HK-2 (cell line): Measurements from ENCODE around the gene HDHD3.
"Not testable (repeated sequence)": the region's sequence is repeated elsewhere in the genome, so short reads cannot be mapped to it uniquely, and the experiment has no call there.

Experiments
- DNase-seq: peaks from one replicate; pipeline ENCODE4 v3.0.0-alpha.2; 2018; ENCODE audit not compliant: unreplicated experiment

HDHD3 gene

DNA sequence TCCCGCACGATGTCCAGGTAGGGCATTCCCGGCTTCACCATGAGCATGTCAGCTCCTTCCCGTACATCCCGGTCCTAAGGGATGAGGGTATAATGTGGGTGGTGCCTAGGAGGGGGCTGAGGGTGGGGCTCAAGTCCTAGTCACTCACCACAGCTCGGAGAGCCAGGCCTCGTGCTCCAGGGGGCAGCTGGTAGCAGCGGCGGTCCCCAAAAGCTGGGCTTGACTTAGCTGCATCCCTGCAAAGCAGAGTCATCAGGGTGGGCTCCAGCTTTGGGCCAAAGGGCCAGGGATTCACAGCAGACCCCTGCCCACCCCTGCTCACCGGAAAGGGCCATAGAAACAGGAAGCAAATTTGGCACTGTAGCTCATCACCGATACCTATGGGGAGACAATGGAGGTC lies 12.7 kb upstream of the HDHD3 start:
- no peak for DNase-seq

DNA sequence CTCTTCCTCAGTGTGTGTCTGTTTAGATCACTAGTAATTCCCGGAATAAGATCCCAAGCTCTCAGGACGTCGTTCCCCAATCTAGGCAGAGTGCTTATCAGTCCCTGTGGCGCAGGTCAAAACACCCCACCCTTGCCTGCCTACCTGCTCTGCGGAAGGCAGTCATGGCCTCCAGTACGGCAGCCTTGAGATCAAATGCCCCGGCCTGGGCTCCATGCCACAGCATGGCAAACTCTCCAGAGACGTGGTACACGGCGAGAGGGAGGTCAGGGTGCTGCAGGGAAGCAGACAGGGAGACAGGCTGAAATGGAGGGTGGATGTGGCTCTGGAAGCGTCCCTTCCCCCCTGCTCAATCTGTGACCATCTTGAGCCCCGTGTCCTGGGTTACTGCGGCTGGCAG lies 12.0 kb upstream of the HDHD3 start:
- DNase-seq, result no peak

DNA sequence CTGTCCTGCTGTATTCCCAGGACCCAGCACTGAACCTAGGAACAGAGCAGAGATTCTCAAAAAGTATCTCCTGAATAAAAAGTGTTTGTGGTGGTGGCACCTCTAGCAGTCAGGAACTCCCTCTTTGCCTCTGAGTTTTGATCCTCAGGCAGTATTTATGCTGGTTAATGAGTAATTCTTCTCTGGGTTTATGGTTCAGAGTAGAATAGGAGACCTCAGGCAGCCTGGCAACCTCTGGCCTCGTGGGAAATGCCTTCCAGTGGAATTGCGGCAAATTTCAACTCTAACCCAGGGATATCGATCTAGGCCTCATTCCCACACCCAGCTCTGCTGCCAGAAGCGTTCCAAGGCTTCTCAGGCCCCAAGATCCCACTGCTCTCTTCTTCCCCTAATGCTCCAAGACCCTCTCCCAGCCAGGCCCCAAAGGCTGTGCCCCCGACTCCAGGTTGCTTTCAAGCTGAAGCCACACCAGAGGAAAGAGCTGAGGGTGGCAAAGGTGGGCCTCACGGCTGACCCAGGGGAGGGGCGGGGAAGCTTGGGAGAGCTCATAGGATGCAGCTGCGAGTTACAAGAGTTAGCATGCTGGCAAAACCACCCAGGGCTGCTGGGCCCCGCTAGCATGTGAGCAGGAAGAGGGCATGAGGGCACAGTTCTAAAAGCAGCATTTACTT lies 10.9 kb upstream of the HDHD3 start:
- DNase-seq, result no peak

DNA sequence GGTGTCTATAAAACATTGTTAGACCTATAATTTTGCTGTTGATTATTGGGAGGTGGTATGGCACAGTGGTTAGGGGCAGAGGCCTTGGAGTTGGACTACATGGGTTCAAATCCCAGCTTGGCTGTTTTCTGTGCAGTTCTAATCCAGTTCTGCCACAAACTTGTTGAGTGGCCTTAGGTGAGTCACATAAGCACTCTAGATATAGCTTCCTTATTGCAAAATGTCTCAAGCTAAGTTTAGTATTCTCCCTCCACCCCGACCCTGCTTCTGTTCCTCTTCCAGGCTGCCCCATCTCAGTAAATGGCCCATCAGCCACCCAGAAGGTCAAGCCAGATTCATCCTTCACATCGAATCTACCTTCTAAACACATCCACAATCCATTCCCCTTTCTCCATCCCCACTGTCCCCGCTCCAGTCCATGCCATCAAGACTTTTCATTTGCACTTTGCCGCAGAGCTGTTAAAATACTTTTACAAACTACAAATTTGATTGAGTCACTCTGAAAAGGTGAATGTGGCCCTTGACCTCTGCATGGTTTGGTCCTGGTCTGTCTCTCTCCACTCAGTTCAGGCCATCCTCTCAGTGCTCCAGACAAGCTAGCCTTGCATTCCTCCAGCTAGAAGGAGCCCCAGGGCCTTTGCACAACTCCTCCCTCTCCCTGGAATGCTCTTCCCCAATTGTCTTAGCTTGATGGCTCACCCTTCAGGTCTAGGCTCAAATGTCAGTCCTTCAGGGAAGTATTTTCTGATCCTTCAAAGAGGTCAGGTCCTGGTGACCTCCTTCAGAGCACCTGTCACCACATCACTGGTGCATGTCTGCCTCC lies 10.0 kb upstream of the HDHD3 start:
- DNase-seq, result no peak

DNA sequence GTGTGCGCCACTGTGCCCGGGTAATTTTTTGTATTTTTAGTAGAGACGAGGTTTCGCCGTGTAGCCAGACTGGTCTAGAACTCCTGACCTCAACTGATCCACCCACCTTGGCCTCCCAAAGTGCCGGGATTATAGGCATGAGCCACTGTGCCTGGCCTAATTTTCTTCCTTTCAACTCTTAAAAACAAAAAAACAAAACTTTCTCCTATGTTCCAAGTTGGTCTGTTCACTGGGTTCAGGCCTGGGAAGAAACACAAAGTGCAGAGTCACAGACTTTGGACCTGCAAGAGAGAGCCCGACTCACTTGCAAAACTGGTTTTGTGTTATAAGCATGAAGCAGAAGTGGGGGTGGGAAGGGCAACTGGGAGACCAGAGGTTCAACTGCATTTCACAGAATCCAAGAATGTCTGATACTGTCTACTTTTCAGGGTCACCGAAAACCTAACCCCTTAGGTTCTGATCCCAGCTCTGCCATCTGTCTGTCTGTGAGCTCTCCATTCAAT lies 5.2 kb upstream of the HDHD3 start:
- DNase-seq, result no peak

DNA sequence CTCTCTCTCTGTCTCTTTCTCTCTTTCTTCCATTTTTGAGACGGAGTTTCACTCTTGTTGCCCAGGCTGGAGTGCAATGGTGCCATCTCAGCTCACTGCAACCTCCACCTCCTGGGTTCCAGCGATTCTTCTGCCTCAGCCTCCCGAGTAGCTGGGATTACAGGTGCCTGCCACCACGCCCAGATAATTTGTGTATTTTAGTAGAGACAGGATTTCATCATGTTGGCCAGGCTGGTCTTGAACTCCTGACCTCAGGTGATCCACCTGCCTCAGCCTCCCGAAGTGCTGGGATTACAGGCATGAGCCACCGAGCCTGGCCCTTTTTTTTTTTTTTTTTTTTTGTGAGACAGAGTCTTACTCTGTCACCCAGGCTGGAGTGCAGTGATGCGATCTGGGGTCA lies 4.7 kb upstream of the HDHD3 start:
- DNase-seq, result not testable (repeated sequence)

DNA sequence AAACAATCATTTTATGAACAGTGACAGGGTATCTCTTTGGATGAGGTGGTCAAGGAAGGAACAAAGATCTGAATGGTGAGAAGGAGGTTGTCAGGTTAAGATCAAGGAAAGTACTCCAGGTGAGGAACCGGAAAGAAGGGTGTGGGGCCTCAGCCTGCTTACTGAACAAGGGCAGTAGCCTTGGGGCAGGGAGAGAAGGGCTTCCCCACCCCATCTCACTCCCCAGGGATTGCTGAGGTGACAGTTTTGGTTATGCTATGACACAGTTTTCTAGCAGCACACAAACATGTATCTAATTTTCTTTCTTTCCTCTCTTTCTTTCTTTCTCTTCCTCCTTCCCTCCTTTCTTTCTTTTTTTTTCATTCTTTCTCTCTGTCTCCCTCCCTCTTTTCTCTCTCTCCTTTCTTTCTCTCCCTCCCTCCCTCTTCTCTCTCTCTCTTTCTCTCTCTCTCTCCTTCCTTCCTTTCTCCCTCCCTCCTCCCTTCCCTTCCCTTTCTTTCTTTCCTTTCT lies 4.1 kb upstream of the HDHD3 start:
- no peak for DNase-seq

DNA sequence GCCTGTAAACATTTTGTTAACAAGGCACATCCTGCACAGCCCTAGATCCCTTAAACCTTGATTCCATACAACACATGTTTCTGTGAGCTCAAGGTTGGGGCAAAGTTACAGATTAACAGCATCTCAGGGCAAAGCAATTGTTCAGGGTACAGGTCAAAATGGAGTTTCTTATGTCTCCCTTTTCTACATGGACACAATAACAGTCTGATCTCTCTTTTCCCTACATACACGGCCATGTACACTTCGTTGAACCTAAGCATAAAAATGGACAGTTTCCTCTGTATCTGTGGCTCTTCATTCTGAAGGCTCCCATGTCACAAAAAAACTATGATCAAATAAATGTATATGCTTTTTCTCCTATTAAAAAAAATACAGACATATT lies 3.0 kb upstream of the HDHD3 start:
- DNase-seq, result not testable (repeated sequence)

DNA sequence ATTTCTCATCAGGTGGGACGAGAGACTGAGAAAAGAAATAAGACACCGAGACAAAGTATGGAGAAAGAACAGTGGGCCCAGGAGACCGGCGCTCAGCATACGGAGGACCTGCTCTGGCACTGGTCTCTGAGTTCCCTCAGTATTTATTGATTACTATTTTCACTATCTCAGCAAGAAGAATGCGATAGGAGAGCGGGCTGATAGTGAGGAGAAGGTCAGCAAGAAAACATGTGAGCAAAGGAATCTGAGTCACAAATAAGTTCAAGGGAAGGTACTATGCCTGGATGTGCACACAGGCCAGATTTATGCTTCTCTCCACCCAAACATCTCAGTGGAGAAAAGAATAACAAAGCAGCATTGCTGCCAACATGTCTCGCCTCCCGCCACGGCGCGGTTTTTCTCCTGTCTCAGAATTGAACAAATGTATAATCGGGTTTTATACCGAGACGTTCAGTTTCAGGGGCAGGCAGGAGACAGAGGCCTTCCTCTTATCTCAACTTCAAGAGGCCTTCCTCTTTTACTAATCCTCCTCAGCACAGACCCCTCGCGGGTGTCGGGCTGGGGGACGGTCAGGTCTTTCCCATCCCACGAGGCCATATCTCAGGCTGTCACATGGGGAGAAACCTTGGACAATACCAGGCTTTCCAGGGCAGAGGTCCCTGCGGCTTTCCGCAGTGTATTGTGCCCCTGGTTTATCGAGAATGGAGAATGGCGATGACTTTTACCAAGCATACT lies 2.5 kb upstream of the HDHD3 start:
- not testable (repeated sequence) for DNase-seq

DNA sequence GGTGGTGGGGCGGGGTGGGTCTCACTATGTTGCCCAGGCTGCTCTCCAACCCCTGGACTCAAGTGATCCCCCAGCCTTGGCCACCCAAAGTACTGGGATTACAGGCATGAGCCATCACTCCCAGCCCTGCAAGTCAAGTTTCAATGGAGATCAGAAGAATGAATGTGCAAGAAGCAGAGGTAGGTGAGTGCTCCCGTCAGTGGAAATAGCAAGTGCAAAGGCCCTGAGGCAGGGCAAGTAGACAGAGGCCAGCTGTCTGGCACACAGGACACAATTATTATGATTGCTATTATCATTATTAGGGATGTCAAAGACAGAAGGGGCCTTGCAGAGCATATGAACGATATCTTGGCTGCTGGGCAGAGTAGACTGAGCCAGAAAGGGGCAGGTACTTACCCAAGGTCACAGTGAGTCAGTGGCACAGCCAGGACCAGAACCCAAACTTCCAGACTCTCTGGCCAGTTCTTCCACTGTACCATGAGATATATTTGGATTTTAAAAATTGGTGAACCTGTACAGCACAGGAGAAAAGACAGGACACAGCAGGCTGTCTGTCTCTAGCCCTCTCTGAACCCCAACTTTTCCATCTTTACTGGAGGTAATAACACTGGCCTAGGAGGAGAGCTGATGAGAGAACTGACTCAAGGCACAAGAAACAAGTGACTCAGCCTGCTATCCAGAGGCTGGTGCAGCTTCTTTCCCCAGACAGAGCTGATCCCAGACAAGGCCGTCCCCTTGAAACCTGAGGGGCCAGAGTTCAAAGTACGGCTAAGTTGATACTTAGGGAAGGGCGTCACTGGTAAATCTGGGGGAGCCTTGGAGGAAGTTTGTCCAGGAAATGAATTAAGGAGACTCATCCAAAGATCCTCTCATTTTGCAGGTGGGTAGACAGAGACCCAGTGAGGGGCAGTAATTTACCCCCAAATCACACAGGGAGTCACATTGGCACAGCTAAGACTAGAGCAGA lies 1.4 kb downstream of the HDHD3 start:
- DNase-seq, result no peak

DNA sequence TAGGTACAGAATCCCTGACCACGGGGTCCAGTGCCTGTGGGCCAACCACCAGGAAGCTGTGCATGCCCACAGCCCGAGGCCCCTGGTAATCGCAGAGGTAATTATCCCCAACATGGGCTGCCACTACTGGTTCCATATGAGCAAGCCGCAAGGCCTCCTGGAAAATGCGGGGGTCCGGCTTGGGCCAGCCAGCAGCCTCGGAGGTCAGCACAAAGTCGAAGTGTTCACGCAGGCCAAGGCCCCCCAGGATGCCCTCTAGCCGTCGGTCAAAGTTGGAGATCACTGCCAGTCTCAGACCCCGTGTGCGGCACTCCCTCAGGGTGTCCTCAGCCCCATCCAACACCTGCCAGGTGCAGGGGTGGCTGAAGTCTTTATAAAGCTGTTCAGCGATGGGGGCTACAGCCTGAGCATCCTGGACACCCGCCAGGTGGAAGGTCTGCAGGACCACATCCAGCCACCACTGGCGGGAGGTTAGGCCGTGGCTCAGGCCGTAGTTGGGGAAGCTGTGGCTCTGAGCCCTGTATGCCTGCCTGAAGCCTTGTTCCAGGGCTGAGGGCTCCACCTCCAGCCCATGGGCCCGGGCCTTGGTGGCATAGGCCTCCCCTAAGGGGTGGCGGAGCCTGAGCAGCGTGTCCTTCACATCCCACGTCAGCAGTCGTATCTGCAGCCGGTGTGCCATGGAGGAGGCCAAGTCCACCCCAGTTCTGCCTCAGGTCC lies 3.0 kb downstream of the HDHD3 start:
- DNase-seq, result no peak

DNA sequence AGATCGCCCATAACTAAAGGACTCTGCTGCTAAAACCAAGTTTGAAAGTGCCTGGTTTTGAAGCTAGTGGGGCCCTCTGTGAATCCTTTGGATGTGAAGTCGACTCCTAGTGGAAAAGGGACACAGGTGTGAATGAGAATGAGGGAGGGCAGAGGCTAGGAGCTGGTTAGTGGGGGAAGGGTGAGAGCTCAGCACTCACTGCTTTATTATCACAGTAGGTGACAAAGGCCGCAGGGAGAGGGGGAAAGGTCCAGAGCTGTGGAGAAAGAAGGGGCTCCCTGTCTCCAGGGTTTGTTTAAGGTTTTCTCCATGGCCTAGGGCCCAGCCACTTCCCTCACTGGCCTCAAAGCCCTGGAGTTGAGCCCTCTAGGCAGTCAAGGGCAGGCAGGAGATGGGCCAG lies 3.5 kb downstream of the HDHD3 start:
- DNase-seq, result no peak

DNA sequence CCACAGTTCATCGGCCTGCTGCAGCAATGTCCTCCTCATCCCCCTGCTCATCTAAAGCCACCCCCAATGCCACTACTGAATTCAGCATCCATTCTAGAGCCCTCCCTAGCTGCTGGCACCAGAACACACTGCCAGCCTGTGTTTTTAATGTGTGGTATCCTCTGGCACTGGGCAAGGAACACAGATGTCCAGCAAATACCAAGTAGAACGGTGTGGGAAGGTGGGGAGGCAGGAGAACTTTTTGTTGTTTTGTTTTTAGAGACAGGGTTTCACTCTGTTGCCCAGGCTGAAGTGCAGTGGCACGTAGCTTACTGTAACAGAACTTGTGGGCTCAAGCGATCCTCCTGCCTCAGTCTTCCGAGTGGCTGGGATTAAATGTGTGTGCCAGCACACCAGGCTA lies 4.7 kb downstream of the HDHD3 start:
- DNase-seq, result no peak

DNA sequence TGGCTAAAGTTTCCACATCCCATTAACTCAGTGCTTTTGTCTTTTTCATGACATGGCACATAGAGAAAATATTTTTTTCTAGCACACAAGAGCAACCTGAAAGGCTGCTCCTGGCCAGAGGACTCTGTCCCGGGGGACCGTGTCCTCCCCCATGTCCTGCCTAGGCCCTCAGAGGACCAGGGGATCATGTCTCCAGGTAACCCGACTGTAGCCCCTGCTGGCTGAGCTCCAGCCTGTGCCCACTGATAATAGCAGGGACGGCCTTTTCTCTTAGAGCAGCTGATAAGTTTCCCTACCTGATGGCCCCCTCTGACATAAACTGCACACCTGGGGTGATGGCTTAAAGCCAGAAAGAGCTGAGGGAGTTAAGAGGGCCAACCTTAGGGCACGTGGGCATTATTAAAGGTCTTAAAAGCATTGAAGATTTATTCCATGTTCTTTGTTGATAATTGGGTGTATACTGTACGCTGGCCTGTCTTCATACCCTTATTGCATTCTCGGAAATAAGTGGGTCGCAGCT lies 5.9 kb downstream of the HDHD3 start:
- no peak for DNase-seq

DNA sequence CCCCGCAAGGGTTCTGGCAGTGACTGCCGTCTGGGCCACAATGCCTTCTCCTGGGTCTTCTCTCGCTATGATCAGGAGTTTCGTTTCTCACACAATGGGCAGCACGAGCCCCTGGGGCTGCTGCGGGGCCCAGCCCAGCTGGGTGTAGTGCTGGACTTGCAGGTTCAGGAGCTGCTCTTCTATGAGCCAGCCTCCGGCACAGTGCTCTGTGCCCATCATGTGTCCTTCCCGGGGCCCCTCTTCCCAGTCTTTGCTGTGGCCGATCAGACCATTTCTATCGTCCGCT lies 7.0 kb downstream of the HDHD3 start:
- DNase-seq, result no peak

DNA sequence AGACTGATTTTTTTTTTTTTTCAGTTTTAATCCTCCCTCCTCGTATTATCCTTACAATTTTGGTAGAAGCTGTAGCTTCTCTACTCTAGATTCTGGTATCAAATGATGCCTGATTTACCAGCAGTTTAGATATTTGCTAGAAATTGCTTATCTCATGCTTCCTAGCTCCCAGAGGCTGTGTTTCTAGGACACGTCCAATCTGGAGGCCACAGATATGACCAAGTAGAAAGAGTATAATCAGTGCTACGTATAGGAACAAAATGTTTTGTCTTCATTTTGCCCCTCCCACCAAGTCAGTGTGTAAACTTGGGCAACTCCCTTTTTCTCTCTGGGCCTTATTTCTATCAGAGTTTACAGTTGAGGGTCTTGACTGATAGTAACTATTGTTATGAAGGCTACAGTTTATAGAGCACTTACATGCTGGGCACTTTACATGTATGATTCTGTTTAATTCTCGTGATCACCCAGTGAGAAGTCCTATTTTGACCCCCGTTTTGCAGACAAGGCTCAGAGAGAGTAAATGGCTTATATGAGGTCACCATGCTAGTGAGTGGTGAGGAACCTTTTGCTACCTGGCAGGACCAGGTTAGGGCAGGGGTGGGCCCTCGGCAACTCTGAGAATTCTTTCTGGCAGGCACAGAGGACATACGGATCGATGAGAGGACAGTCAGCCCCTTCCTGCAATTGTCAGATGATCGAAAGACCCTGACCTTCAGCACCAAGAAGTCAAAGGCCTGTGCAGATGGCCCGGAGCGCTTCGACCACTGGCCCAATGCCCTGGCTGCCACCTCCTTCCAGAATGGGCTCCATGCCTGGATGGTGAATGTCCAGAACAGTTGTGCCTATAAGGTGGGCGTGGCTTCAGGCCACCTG lies 7.6 kb downstream of the HDHD3 start:
- DNase-seq, result no peak

DNA sequence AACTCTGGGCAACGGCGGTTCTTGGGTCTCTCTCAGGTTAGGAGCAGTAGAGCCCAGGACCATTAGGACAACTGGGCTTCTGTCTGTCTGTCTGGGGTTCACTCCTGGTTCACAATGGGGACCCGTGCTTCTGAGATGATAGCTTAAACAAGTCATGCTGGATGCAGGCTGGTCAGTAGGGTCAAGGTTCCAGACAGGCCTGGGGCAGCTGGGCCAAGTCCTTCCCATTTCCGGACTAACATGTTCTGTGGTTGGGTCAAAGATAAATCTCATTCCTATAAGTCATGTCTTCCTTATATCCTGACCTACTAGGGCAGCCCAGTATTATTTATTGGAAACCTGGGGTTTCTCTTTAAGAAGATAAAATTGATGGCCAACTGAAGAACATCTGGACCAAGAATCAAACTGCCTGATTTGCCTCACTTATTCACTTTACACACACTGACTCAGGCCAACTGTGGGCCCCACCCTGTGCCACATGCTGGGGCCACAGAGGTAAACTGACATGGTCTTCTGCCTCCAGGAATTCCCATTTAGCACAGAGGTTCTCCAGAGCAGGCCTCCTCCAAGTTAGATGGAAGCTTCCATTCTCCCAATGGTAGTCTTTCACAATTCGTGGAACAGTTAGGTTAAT lies 8.3 kb downstream of the HDHD3 start:
- no peak for DNase-seq

DNA sequence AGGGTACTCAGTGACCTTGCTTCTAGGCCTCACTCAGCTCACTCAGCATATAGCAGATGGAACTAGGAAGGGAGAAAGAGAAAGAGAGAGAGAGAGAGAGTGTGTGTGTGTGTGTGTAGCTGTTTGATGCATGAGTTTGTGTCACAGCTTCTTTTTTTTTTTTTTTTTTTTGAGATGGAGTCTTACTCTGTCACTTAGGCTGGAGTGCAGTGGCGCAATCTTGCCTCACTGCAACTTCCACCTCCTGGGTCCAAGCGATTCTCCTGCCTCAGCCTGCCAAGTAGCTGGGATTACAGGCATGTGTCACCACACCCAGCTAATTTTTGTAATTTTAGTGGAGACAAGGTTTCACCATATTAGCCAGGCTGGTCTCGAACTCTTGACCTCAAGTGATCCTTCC lies 11.1 kb downstream of the HDHD3 start:
- DNase-seq, result not testable (repeated sequence)

DNA sequence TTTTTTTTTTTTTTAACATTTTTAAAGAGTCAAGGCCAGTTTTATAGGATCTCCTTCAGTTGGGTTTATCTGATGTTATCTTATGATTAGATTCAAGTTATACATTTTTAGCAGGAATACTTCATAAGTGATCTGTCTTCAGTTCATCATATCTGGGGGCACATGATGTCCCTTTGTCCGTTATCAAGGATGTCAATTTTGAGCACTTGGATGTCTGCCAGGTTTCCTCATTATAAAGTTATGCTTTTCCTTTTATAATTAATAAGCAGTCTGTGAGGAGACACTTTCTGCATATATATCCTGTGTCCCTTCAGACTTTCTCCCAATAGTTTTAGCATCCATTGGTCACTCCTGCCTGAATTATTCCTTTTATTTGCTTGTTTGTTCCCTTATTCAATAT lies 11.8 kb downstream of the HDHD3 start:
- DNase-seq, result no peak
